OCI-LY3 (cell line): ENCODE results near the gene QSOX2.

Experiments used
- H2AFZ ChIP-seq: fragments of 200-600, 300-600 bp; shearing (Covaris generic); 2 replicates; pipeline ENCODE4 v1.6.0; 2014; ENCODE audit warnings: antibody characterized with exemption, low read depth, low read length
- H3K27ac ChIP-seq: fragments of 200-600, 300-600 bp; sonication (generic); 2 replicates; pipeline ENCODE4 v1.5.1; 2014; ENCODE audit warnings: mild to moderate bottlenecking, low read length, moderate library complexity, mixed read lengths
- H3K27me3 ChIP-seq: fragments of 200-600, 300-600 bp; sonication (generic); 2 replicates; pipeline ENCODE4 v1.6.1; 2014; ENCODE audit warnings: low read depth, low read length, mixed read lengths
- H3K36me3 ChIP-seq: fragments of 200-600, 300-600 bp; sonication (generic); replicated peaks from 2 replicates; pipeline ENCODE3; 2014; ENCODE audit warnings: low read depth, low read length, mixed read lengths
- H3K4me1 ChIP-seq: fragments of 300-600, 200-600 bp; sonication (generic); 2 replicates; pipeline ENCODE4 v1.6.1; 2014; ENCODE audit warnings: low read length, mixed read lengths
- H3K4me2 ChIP-seq: fragments of 200-600, 300-600 bp; sonication (generic); 2 replicates; pipeline ENCODE4 v1.6.1; 2014; ENCODE audit warnings: low read length, mixed read lengths
- H3K4me3 ChIP-seq: fragments of 300-600, 200-600 bp; sonication (generic); 2 replicates; pipeline ENCODE4 v1.5.1; 2014; ENCODE audit warnings: antibody characterized with exemption, mild to moderate bottlenecking, low read length, moderate library complexity
- H3K79me2 ChIP-seq: fragments of 300-600, 200-600 bp; shearing (Covaris generic); 2 replicates; pipeline ENCODE4 v1.6.1; 2014; ENCODE audit warnings: mild to moderate bottlenecking, low read length, mixed read lengths
- H3K9ac ChIP-seq: fragments of 300-600, 200-600 bp; shearing (Covaris generic); 2 replicates; pipeline ENCODE4 v1.6.0; 2014; ENCODE audit warnings: mild to moderate bottlenecking, low read length, moderate library complexity
- H3K9me3 ChIP-seq: fragments of 200-600, 300-600 bp; shearing (Covaris generic); 2 replicates; pipeline ENCODE4 v1.6.1; 2014; ENCODE audit warnings: low read length, mixed read lengths; ENCODE audit not compliant: insufficient read depth
- H4K20me1 ChIP-seq: fragments of 200-600, 300-600 bp; sonication (generic); 2 replicates; pipeline ENCODE4 v1.6.1; 2016; ENCODE audit warnings: low read length, mixed read lengths; ENCODE audit not compliant: insufficient read depth
- CTCF ChIP-seq: fragments of 200-600, 300-600 bp; sonication (generic); IDR thresholded peaks from 2 replicates; pipeline ENCODE4 v1.5.1; 2014; ENCODE audit warnings: antibody characterized with exemption, low read length, low read depth
- EZH2phosphoT487 ChIP-seq: fragments of 200-600 bp; shearing (Covaris generic); IDR thresholded peaks from 2 replicates; pipeline ENCODE4 v1.6.1; 2018; ENCODE audit warnings: antibody characterized with exemption, mixed run types, low read depth

QSOX2 gene

GRCh38 chr9:136159851-136160250 lies 85.8 kb downstream of the QSOX2 start:
- Histone ChIP-seq H3K27me3 (no peaks in the 10 kb centered on the region), H3K9ac (no peak overlapping the region)

GRCh38 chr9:136157477-136158265 lies 87.9 kb downstream of the QSOX2 start:
- Histone ChIP-seq H3K79me2 (no peaks in the 10 kb centered on the region), H3K9me3 (no peaks in the 10 kb centered on the region), H3K9ac (no peak overlapping the region), H3K4me2 (no peak overlapping the region), H3K27me3 (no peaks in the 10 kb centered on the region), H3K27ac (no peak overlapping the region), H3K4me1 (no peaks in the 10 kb centered on the region), H3K4me3 (no peak overlapping the region), H2AFZ (no peak overlapping the region), H4K20me1 (no peaks in the 10 kb centered on the region), H3K36me3 (no peaks in the 10 kb centered on the region)
- TF ChIP-seq CTCF (no peak), EZH2phosphoT487 (no peak)

More at GRCh38 chr9:136159851-136160250, 85.8 kb downstream of the QSOX2 start:
- Histone ChIP-seq H3K4me2 (no peak overlapping the region), H3K27ac (no peak overlapping the region), H3K4me3 (no peak overlapping the region), H4K20me1 (no peaks in the 10 kb centered on the region), H3K36me3 (no peaks in the 10 kb centered on the region), H3K4me1 (no peaks in the 10 kb centered on the region), H3K79me2 (no peaks in the 10 kb centered on the region), H2AFZ (no peak overlapping the region), H3K9me3 (no peaks in the 10 kb centered on the region)
- no peak for TF ChIP-seq EZH2phosphoT487
- TF ChIP-seq CTCF = no peak
